ENCODE data around the gene IPPK. TPM values are rescaled to one million over a fixed set of nuclear protein-coding genes. Genes with fewer than 3 reads are reported as not detected.

Gene IPPK
- total and polyA plus RNA-seq, 2 of the 4 experiments (the other 2 are of a cell fraction) = 25.1 to 26.8 TPM

DNA sequence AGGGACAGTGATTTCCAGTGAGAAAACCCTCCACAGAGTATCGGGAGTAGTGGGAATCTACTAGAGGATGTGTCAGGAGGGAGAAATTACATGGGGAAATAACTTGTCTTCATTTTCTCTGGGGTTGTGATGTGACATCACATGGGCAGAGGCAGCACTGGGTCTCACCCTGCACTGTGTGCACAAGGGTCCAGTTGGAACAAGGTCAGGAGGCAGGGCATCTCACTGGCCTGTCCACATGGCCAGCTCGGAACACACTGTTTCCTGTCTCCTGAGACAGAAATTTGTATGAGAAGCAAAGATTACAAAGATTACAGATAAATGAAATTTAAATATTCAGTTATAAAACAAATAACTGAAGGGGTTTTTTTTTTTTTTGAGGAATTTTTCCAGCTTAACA, 71.5 kb downstream of the IPPK start:
- no peak overlapping the region for H4K8ac ChIP-seq (ENCODE audit: low read depth in 2 of 2, low read length in 2 of 2)
- intact Hi-C loops (cut with micrococcal nuclease) = no loop called here
- peak overlapping the region; percentile 67; the same call in 1 of the 2 replicates for H2AK5ac ChIP-seq (ENCODE audit: low read depth, low read length)
- H3K14ac ChIP-seq (replicated peaks; ENCODE audit: low read depth, low read length) = no peak overlapping the region
- 0 out of 4 replicates have a peak, but pooled peaks cover 0 to 6% of the 10 kb centered on the region in 2 experiments for H3K79me1 ChIP-seq (ENCODE audit: low read depth in 1 of 2, low read length in 2 of 2)
- no peak overlapping the region for H3K27ac ChIP-seq (ENCODE audit: insufficient read depth, low read length)
- no peaks in the 10 kb centered on the region for H3K36me3 ChIP-seq (ENCODE audit: control insufficient read depth, insufficient read depth, low read length)
- no peak overlapping the region for H2BK15ac ChIP-seq (ENCODE audit: low read depth, low read length)
- no peaks in the 10 kb centered on the region for H3K27me3 ChIP-seq (ENCODE audit: control insufficient read depth, insufficient read depth, low read length)
- peaks cover 25% of the 10 kb centered on the region for H3K9me1 ChIP-seq (ENCODE audit: insufficient read depth, low read length)
- H3K4ac ChIP-seq (ENCODE audit: low read depth, low read length) = peak overlapping the region; percentile 23; the same call in 1 of the 2 replicates
- no peak overlapping the region for H3K4me2 ChIP-seq (ENCODE audit: low read depth, low read length)
- no peak overlapping the region for H2BK20ac ChIP-seq (ENCODE audit: low read depth, low read length)
- no peak for TF ChIP-seq CHD1 (IDR thresholded peaks at IDR 0.05; ENCODE audit: low read depth, low read length)
- no peak for TF ChIP-seq RCOR1 (IDR thresholded peaks at IDR 0.05; ENCODE audit: insufficient replicate concordance, low read length)
- TF ChIP-seq, protein P1, sequence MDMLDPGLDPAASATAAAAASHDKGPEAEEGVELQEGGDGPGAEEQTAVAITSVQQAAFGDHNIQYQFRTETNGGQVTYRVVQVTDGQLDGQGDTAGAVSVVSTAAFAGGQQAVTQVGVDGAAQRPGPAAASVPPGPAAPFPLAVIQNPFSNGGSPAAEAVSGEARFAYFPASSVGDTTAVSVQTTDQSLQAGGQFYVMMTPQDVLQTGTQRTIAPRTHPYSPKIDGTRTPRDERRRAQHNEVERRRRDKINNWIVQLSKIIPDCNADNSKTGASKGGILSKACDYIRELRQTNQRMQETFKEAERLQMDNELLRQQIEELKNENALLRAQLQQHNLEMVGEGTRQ (IDR thresholded peaks at IDR 0.05; ENCODE audit: low read depth, low read length) = no peak
- TF ChIP-seq CEBPB (IDR thresholded peaks at IDR 0.05; ENCODE audit: low read depth, low read length) = no peak
- TF ChIP-seq FOS (IDR thresholded peaks at IDR 0.05; ENCODE audit: low read depth, low read length) = no peak
- no peak for TF ChIP-seq MAFK (IDR thresholded peaks at IDR 0.05; ENCODE audit: low read depth, low read length)
- TF ChIP-seq MXI1 (IDR thresholded peaks at IDR 0.05; ENCODE audit: borderline replicate concordance, low read depth, low read length) = no peak
- no TSS peak for BruUV-seq (replicated peaks)
- H4K20me1 ChIP-seq (ENCODE audit: insufficient read depth, low read length) = no peaks in the 10 kb centered on the region
- H3K4me1 ChIP-seq (ENCODE audit: control insufficient read depth, insufficient read depth, low read length) = peaks cover 17% of the 10 kb centered on the region
- in situ Hi-C loops (cut with MboI; ENCODE audit: low sequenced_read_pairs) = no loop called here
- H3K18ac ChIP-seq (ENCODE audit: low read depth, low read length) = 0 out of 2 replicates have a peak overlapping the region, but pooled peaks have one; percentile 39
- WGBS, 2 experiments (ENCODE audit: extremely low coverage in 2 of 2, insufficient read length in 1 of 2) = no CpG with 5 or more reads among the region's 2 CpGs
- H3K9ac ChIP-seq (ENCODE audit: low read depth, low read length) = no peak overlapping the region
- no peak overlapping the region for H4K5ac ChIP-seq (ENCODE audit: low read depth, low read length)
- no peak overlapping the region for H2AK9ac ChIP-seq (replicated peaks; ENCODE audit: low read depth, low read length, poor library complexity)
- H3K56ac ChIP-seq (ENCODE audit: extremely low read depth, insufficient read depth, low read length) = no peak overlapping the region
- CTCF ChIA-PET = no interaction called here
- no peak overlapping the region for H4K91ac ChIP-seq (ENCODE audit: insufficient read depth, low read depth, low read length)
- H2AFZ ChIP-seq (replicated peaks; ENCODE audit: low read length, poor library complexity) = no peak overlapping the region
- POLR2A ChIA-PET (ENCODE audit: unreplicated experiment) = no interaction called here
- no peak for DNase-seq
- ATAC-seq (ENCODE audit: low read depth) = no peak
- H3K9me3 ChIP-seq (ENCODE audit: control insufficient read depth, insufficient read depth, low read length) = no peaks in the 10 kb centered on the region
- H3K23ac ChIP-seq (ENCODE audit: low read depth, low read length) = no peak overlapping the region
- H3K4me3 ChIP-seq (ENCODE audit: insufficient read depth, low read depth, low read length) = no peak overlapping the region
- H2BK120ac ChIP-seq (ENCODE audit: low read depth, low read length) = peak overlapping the region; percentile 13; the same call in 1 of the 2 replicates
- no peak overlapping the region for H2BK5ac ChIP-seq (ENCODE audit: low read depth, low read length, poor library complexity, severe bottlenecking)
- dilution Hi-C loops (cut with HindIII; ENCODE audit: low sequenced_read_pairs, unreplicated experiment) = no loop called here
